ENCODE measurements around the gene ITGA1.

Gene ITGA1

GRCh38 chr5:52869391-52869790, 81.7 kb downstream of the ITGA1 start:
- no peak for DNase-seq

GRCh38 chr5:52870448-52870847, 82.7 kb downstream of the ITGA1 start:
- no peak for DNase-seq

- no peak for DNase-seq
Measured at GRCh38 chr5:52875827-52876226, 88.1 kb downstream of the ITGA1 start.

- no peak for DNase-seq
Measured at GRCh38 chr5:52876456-52876855, 88.7 kb downstream of the ITGA1 start.

- DNase-seq, result no peak
Measured at GRCh38 chr5:52878656-52879055, 90.9 kb downstream of the ITGA1 start.

- DNase-seq, result no peak
Measured at GRCh38 chr5:52880541-52880940, 92.8 kb downstream of the ITGA1 start.

- DNase-seq, result no peak
Measured at GRCh38 chr5:52881468-52881867, 93.8 kb downstream of the ITGA1 start.

GRCh38 chr5:52883110-52883509, 95.4 kb downstream of the ITGA1 start:
- no peak for DNase-seq

DNA sequence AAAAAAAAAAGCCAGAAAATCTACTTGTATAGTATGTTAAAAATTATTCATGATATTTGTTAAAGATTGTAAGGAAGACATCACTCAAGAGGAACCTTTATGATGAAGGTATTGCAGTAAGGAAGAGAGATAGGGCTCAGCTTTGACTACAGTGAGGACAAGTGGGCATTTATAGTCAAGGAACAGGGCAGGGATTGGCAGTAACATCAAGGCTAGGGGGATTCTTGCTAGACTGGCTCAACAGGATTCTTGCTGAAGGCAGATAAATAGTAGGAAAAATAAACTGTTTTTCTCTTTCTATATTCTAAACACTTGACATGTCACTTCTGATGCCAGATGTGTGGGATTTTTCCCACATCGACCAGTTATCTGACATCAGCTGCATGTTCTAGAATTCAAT, 96.7 kb downstream of the ITGA1 start:
- no peak for DNase-seq

DNA sequence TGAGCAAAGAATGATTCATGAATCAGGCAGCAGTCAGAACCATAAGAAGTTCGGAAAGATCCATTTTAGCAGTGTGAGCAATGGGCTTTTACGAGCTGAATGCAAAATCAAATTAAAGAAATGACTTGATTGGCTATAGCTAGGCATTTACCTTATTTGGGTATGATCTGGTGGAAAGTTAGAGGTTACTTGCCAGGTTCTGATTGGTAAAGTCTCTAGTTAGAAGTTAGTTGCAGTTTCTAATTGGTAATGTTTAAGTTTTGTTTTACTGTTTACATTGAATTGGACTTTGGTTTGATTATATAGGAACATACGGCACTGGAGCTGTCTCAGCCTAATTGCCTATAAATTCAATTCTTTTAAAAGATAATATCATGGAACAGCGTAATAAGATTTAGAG, 97.9 kb downstream of the ITGA1 start:
- DNase-seq, result no peak

DNA sequence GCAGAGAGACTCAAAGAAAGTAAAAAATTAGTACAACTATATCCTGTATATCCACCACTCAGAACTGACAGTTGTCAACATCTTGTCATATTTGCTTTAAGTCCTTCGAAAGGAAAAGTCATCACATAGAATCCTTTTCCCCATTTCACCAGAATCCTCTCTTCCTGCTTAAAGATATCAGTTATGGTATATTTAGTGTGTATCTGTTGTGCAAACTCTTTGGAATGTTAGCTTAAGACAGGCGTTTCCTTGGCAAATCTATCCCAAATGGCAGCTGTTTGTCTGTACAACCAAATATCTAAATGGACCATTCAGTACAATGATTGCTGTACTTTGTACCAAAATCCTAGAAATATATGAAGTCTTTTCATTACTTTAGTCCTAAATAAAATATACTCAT, 98.5 kb downstream of the ITGA1 start:
- DNase-seq, result no peak

DNA sequence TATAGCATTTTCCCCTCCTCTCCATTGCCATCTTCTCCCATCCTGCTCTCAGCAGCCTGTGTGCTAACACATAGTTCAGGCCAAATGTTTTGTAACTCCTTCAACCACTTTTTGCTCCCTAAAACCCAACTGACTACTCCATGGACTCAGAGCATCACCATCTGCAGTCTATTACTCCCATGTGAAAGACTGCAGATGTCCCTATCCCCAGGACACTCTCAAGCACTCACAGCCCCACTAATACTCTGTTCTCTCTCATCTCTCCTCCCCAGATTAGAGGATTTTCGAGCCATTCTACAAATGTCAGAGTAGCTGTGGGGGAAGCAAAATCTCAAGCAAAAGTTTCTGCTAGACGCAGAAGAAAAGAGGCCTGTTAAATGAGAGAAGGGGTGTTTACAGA, 99.3 kb downstream of the ITGA1 start:
- DNase-seq, result no peak

GRCh38 chr5:52888363-52888762, 100.6 kb downstream of the ITGA1 start:
- DNase-seq, result no peak

DNA sequence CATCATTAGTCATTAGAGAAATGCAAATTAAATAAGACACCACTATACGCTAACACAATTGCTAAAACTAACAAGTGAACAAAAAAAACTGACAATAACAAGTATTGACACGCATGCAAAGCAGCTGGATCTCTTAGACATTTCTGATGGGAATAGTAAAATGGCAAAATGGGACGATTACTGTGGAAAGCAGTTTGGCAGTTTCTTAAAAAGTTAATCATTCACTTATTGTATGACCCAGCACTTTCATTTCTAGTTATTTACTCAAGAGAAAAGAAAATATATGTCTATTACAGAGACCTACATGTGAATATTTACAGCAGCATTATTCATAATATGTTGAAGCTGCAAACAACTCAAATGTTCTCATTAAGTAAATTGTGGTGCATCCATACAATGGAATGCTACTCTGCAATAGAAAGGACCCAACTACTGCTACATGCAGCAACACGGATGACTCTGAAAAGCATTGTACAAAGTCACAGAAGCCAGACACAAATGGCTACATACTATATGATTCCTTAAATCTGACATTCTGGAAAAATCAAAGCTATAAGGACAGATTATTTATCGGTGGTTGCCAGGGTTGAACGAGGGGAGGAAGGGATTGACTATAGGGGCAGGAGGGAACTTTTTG, 104.6 kb downstream of the ITGA1 start:
- no peak for DNase-seq

DNA sequence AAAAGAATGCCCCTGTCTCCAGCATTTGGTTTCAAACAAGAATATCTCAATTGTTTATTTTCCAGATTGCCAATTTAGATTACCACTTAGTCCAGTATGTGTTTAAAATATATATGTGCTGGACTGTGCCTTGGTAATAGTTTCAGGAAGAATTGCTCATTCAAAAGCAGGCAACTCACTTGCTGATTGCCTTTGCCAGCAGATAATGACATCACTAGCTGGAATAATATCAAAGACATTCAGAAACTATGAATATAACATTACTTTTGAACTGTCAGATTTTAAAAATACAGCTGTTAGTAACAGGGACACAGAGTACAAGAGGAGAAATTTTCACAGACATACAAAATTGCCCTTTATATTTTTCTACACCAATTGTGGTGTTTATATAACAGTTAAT, 105.4 kb downstream of the ITGA1 start:
- DNase-seq, result no peak

- DNase-seq, result no peak
Measured at GRCh38 chr5:52893863-52894262, 106.1 kb downstream of the ITGA1 start.

DNA sequence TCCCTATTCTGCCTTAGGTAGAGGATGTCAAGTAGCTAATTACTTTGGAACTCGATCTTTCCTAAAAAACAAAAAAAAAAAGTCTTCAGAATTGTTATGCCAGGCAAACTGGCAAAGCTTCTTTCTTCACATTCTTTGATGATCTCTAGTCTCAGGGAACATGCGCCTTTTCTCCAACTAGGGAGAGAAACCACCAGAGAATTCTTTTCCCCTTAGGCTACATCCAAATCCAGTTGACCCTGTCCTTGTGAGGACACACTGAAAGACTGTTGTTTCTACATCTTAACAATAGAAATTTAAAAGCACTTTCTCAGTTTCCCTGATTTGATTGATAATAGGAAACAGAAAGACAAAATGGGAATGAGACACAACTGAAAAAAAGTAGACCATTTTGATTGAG, 106.7 kb downstream of the ITGA1 start:
- no peak for DNase-seq

- DNase-seq, result no peak
Measured at GRCh38 chr5:52895075-52895474, 107.4 kb downstream of the ITGA1 start.

DNA sequence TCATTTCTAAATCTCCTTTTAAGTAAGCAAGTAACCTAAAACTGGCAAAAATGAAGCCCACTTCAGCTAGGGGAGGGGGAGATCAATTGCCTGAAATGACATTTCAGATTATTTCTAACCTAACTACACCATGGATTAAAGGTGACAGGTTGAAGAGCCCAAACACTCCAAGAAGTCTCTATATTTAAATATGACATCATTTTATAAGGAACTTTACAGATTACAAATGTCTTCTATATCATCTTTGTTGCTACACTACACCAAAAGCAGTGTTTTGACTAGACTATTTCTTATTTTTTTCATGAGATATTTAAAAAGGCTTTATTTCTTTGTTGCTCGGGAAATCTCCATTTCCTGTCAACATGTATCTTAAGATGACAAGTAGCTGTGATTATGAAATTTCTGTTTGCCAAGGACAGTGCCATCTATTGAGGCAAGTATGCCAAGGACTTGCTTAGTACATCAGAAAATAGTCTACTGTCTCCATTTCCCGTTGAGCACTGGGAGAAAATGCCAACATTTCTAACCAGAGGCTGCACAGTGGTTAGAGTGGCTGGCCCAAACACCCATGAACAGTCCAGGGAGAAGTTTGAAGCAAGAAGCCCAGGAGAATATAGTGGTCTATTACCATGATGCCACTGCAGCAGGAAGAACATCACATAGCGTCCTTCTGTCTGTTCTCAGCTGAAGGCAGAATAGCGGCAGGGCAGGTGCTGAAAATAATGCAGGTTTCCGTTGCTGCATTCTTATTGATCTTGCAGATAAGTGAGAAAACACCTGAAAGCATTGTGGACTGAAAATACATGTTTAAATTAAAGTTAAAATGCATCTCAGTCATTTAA, 108.1 kb downstream of the ITGA1 start:
- no peak for DNase-seq

GRCh38 chr5:52896534-52897237, 109.0 kb downstream of the ITGA1 start:
- no peak for DNase-seq

DNA sequence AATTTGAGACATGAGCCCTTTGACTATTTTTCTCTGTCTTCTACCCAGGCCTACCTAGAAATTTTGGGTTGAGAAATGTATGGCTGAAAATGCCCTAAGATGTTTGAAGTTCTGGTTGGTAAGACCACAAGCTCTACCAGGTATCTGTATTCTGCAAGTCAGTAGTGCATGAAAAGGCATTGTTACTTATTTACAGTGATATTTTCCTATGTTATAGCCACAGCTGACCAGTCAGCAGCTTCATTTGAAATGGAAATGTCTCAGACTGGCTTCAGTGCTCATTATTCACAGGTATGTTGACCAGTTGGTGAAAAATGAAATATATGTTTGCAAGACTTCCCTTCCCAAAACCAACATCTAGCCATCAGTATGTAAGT, 109.5 kb downstream of the ITGA1 start:
- no peak for DNase-seq

GRCh38 chr5:52898961-52899680, 111.4 kb downstream of the ITGA1 start:
- no peak for DNase-seq

GRCh38 chr5:52903142-52903541, 115.4 kb downstream of the ITGA1 start:
- no peak for DNase-seq
